Karpas-422 (cell line): ENCODE measurements around the gene RGR. TPM values are rescaled to one million over a fixed set of nuclear protein-coding genes. Genes with fewer than 3 reads are reported as not detected.
"Not testable (repeated sequence)": the region's sequence is repeated elsewhere in the genome, so short reads cannot be mapped to it uniquely, and the experiment has no call there.

Experiments
- DNase-seq: peaks from one replicate; pipeline ENCODE4 v3.0.0-alpha.2; 2015
- H2AFZ ChIP-seq: fragments of 200-600 bp; sonication (generic); 2 replicates; pipeline ENCODE4 v1.6.1; 2014; ENCODE audit warnings: antibody characterized with exemption, low read length, mixed read lengths
- H3K27ac ChIP-seq: fragments of 200-600 bp; sonication (generic); 2 replicates; pipeline ENCODE4 v1.5.1; 2014; ENCODE audit warnings: mild to moderate bottlenecking, low read length, moderate library complexity
- H3K27me3 ChIP-seq: fragments of 200-600 bp; sonication (generic); 2 replicates; pipeline ENCODE4 v1.6.1; 2014; ENCODE audit warnings: low read length, mixed read lengths
- H3K36me3 ChIP-seq: fragments of 200-600 bp; sonication (generic); 2 replicates; pipeline ENCODE4 v1.6.1; 2014; ENCODE audit warnings: low read length, mixed read lengths; ENCODE audit not compliant: insufficient read depth
- H3K4me1 ChIP-seq: fragments of 200-600 bp; sonication (generic); 2 replicates; pipeline ENCODE4 v1.6.1; 2014; ENCODE audit warnings: mild to moderate bottlenecking, low read length, mixed read lengths
- H3K4me2 ChIP-seq: fragments of 200-600 bp; sonication (generic); 2 replicates; pipeline ENCODE4 v1.6.1; 2014; ENCODE audit warnings: low read length, low read depth, mild to moderate bottlenecking; ENCODE audit not compliant: poor library complexity, severe bottlenecking
- H3K4me3 ChIP-seq: fragments of 200-600 bp; sonication (generic); 2 replicates; pipeline ENCODE4 v1.5.1; 2014; ENCODE audit warnings: mild to moderate bottlenecking, antibody characterized with exemption, low read length, mixed read lengths
- H3K79me2 ChIP-seq: fragments of 200-600 bp; sonication (generic); 2 replicates; pipeline ENCODE4 v1.6.1; 2014; ENCODE audit warnings: mild to moderate bottlenecking, low read length, mixed read lengths
- H3K9ac ChIP-seq: fragments of 200-600 bp; sonication (generic); 2 replicates; pipeline ENCODE4 v1.6.0; 2014; ENCODE audit warnings: low read length
- H3K9me2 ChIP-seq: fragments of 200-600 bp; sonication (generic), shearing (Covaris generic); replicated peaks from 2 replicates; pipeline ENCODE4 v1.6.0; 2014; ENCODE audit warnings: mild to moderate bottlenecking, low read length, moderate library complexity; ENCODE audit not compliant: insufficient read depth
- H3K9me3 ChIP-seq: fragments of 300-700, 200-600 bp; sonication (generic); 2 replicates; pipeline ENCODE4 v1.6.1; 2014; ENCODE audit warnings: low read length, mixed read lengths
- H4K20me1 ChIP-seq: fragments of 200-600 bp; sonication (generic); 2 replicates; pipeline ENCODE4 v1.6.1; 2014; ENCODE audit warnings: mild to moderate bottlenecking, antibody characterized with exemption, low read length, low read depth; ENCODE audit not compliant: insufficient read depth
- total RNA-seq: library from RNA; depleted of rRNA; stranded (reverse); fragments of >200 nt; shearing (Covaris generic); gene quantifications from 2 replicates; pipeline ENCODE4 v1.2.3, GENCODE V29; 2014; ENCODE audit warnings: low replicate concordance

Gene RGR
- total RNA-seq, 1 experiment from 2014 or later = not detected

DNA sequence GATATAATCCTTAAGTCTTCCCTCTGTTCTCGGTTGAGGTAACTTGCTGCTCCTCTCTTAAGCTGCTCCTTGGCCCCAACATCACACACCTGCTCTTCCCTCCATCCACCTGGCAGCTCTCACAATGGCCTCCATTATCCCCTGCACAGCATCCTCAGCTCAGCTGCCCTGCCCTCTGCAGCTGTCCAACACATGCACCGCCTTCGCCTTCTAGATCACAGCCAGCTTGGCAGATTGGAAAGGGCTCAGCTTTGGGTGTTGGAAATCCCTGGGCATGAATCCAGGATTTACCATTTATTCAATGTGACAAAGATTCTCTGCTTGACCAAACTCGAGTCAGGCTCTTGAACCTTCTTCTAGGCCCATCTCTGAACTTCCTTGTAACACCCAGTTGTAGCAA, 20.6 kb downstream of the RGR start:
- Histone ChIP-seq H3K4me1 (no peaks in the 10 kb centered on the region), H3K79me2 (no peaks in the 10 kb centered on the region), H3K4me3 (no peak overlapping the region), H3K36me3 (no peaks in the 10 kb centered on the region), H3K9me3 (no peaks in the 10 kb centered on the region), H3K4me2 (no peak overlapping the region), H3K9ac (no peak overlapping the region), H4K20me1 (no peaks in the 10 kb centered on the region), H3K27ac (no peak overlapping the region), H3K27me3 (no peaks in the 10 kb centered on the region), H3K9me2 (no peaks in the 10 kb centered on the region), H2AFZ (no peak overlapping the region)
- DNase-seq = no peak

DNA sequence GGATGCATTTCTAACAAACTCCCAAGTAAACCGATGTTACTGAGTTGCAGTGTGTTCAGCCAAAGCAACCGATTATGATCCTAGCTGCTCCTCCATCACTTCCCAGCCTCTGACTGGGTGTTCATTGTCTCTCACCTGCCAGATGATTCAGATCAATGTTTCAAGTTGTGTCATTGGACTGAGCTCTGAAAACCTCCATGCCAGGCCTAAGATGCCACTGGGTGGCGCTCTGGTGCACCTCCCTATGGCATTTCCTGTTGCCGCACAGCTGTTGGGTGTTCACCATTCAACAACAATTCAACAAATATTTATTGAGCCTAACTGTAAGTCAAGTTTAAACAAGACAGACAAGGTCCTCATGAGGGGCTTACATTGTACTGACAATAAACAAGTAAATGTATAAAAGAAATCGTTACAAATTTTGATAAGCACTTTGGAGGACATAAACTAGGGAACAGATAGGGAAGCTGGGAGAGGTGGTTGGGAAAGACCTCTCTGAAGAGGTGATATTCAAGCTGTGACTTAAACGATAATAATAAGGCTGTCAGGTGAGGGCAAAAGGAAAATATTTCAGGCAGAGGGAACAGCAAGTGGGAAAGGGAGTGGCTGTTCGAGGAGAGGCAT, 22.8 kb downstream of the RGR start:
- H3K79me2 ChIP-seq = no peaks in the 10 kb centered on the region
- H3K9ac ChIP-seq = no peak overlapping the region
- no peaks in the 10 kb centered on the region for H4K20me1 ChIP-seq
- H3K4me1 ChIP-seq = no peaks in the 10 kb centered on the region
- no peaks in the 10 kb centered on the region for H3K36me3 ChIP-seq
- no peaks in the 10 kb centered on the region for H3K27me3 ChIP-seq
- DNase-seq = peak; percentile 67
- no peaks in the 10 kb centered on the region for H3K9me3 ChIP-seq
- no peaks in the 10 kb centered on the region for H3K9me2 ChIP-seq
- no peak overlapping the region for H3K4me3 ChIP-seq
- no peak overlapping the region for H2AFZ ChIP-seq
- no peak overlapping the region for H3K4me2 ChIP-seq
- no peak overlapping the region for H3K27ac ChIP-seq

DNA sequence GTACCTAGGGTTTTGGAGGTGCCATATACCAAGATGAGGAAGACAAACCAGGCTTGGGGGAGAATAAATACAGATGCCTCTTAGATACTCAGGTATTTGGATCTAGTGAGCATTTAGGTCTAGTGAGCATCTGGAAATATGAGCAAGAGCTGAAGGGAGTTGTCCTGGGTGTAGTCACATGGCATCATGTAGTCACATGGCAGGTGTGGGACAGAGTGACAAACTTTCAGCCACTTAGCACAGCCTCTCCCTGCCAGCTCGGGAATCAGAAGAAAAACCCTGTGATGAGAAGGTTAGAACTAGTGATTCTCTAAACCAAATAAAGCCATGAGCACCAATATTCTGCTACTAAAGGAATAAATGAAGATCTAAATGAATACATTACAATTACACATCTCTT, 24.3 kb downstream of the RGR start:
- Histone ChIP-seq H3K9me2 (no peaks in the 10 kb centered on the region), H3K9me3 (no peaks in the 10 kb centered on the region), H3K4me3 (no peak overlapping the region), H3K36me3 (no peaks in the 10 kb centered on the region), H2AFZ (no peak overlapping the region), H3K27me3 (no peaks in the 10 kb centered on the region), H3K9ac (no peak overlapping the region), H3K79me2 (no peaks in the 10 kb centered on the region), H3K4me2 (no peak overlapping the region), H3K27ac (no peak overlapping the region), H3K4me1 (no peaks in the 10 kb centered on the region), H4K20me1 (no peaks in the 10 kb centered on the region)
- no peak for DNase-seq

DNA sequence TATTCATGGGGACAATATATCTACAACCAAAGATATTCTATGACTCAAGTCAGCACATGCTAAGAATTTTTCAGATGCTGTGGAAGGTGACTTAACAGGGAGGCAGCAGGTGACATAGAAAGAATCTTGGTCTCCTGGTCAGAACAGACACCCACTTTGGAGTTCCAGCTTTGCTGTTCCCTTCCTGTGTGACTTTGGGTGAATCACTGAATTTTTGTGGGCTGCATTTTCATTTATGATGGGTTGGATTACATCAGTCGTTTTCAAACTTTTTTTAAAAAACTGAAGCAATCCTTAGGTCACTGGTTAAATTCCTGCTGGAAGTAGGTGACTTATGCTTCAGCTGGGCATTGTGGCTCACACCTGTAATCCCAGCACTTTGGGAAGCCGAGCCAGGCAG, 24.9 kb downstream of the RGR start:
- no peak overlapping the region for H3K27ac ChIP-seq
- no peaks in the 10 kb centered on the region for H4K20me1 ChIP-seq
- no peak overlapping the region for H3K4me2 ChIP-seq
- no peaks in the 10 kb centered on the region for H3K27me3 ChIP-seq
- H3K4me3 ChIP-seq = no peak overlapping the region
- no peaks in the 10 kb centered on the region for H3K36me3 ChIP-seq
- no peak overlapping the region for H2AFZ ChIP-seq
- H3K4me1 ChIP-seq = no peaks in the 10 kb centered on the region
- no peaks in the 10 kb centered on the region for H3K9me3 ChIP-seq
- no peak overlapping the region for H3K9ac ChIP-seq
- no peaks in the 10 kb centered on the region for H3K79me2 ChIP-seq
- DNase-seq = no peak
- H3K9me2 ChIP-seq = no peaks in the 10 kb centered on the region

- no peak overlapping the region for H3K4me3 ChIP-seq
- H4K20me1 ChIP-seq = no peaks in the 10 kb centered on the region
- no peaks in the 10 kb centered on the region for H3K4me1 ChIP-seq
- DNase-seq = no peak
- no peak overlapping the region for H2AFZ ChIP-seq
- H3K4me2 ChIP-seq = no peak overlapping the region
- H3K9me2 ChIP-seq = no peaks in the 10 kb centered on the region
- H3K9ac ChIP-seq = no peak overlapping the region
- H3K79me2 ChIP-seq = no peaks in the 10 kb centered on the region
- no peaks in the 10 kb centered on the region for H3K27me3 ChIP-seq
- H3K9me3 ChIP-seq = no peaks in the 10 kb centered on the region
- no peak overlapping the region for H3K27ac ChIP-seq
- no peaks in the 10 kb centered on the region for H3K36me3 ChIP-seq
These were observed 25.9 kb downstream of the RGR start for GRCh38 chr10:84270708-84271107.

DNA sequence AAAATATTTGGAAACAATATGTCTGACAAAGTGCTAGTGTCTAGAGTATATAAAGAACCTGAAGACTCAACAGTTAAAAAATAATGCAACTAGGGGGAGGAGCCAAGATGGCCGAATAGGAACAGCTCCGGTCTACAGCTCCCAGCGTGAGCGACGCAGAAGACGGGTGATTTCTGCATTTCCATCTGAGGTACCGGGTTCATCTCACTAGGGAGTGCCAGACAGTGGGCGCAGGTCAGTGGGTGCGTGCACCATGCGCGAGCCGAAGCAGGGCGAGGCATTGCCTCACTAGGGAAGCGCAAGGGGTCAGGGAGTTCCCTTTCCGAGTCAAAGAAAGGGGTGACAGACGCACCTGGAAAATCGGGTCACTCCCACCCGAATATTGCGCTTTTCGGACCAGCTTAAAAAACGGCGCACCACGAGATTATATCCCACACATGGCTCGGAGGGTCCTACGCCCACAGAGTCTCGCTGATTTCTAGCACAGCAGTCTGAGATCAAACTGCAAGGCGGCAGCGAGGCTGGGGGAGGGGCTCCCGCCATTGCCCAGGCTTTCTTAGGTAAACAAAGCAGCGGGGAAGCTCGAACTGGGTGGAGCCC, 35.1 kb downstream of the RGR start:
- H3K27me3 ChIP-seq, H3K79me2 ChIP-seq, H3K9me3 ChIP-seq, H3K4me3 ChIP-seq, H3K9me2 ChIP-seq, H3K9ac ChIP-seq, H4K20me1 ChIP-seq, H3K4me2 ChIP-seq, H2AFZ ChIP-seq, H3K4me1 ChIP-seq, H3K27ac ChIP-seq, H3K36me3 ChIP-seq, DNase-seq: not testable (repeated sequence)

DNA sequence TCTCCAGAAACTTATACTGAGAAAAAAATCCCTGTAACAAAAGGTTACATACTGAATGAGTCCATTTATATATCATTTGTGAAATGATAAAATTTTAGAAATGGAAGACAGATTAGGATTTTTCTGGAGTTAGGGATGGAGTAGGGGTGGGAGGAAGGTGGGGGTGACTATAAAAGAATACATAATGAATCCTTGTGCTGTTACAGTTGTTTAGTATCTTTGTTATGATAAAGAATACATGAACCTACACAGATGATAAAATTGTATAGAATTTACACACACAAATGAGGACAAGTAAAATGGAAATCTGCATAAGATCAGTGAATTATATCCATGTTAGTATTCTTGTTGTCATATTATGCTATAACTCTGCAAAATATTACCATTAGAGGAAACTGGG, 41.8 kb downstream of the RGR start:
- no peak overlapping the region for H2AFZ ChIP-seq
- no peaks in the 10 kb centered on the region for H3K79me2 ChIP-seq
- no peaks in the 10 kb centered on the region for H4K20me1 ChIP-seq
- H3K4me2 ChIP-seq = no peak overlapping the region
- H3K4me1 ChIP-seq = no peaks in the 10 kb centered on the region
- H3K36me3 ChIP-seq = no peaks in the 10 kb centered on the region
- H3K9ac ChIP-seq = no peak overlapping the region
- DNase-seq = no peak
- no peak overlapping the region for H3K27ac ChIP-seq
- H3K9me3 ChIP-seq = no peaks in the 10 kb centered on the region
- H3K27me3 ChIP-seq = no peaks in the 10 kb centered on the region
- H3K9me2 ChIP-seq = no peaks in the 10 kb centered on the region
- H3K4me3 ChIP-seq = no peak overlapping the region

- no peaks in the 10 kb centered on the region for H3K79me2 ChIP-seq
- H3K4me3 ChIP-seq = no peak overlapping the region
- DNase-seq = no peak
- H3K27me3 ChIP-seq = no peaks in the 10 kb centered on the region
- no peaks in the 10 kb centered on the region for H3K9me3 ChIP-seq
- no peaks in the 10 kb centered on the region for H4K20me1 ChIP-seq
- no peak overlapping the region for H3K27ac ChIP-seq
- H3K4me2 ChIP-seq = no peak overlapping the region
- no peaks in the 10 kb centered on the region for H3K4me1 ChIP-seq
- H3K9ac ChIP-seq = no peak overlapping the region
- no peaks in the 10 kb centered on the region for H3K9me2 ChIP-seq
- H2AFZ ChIP-seq = no peak overlapping the region
- no peaks in the 10 kb centered on the region for H3K36me3 ChIP-seq
These were observed 43.3 kb downstream of the RGR start for GRCh38 chr10:84288151-84288550.
